Mesenchymal stem cell (in vitro differentiated cells and primary cell): ENCODE measurements around the gene KLHL22.
A peak's percentile ranks its signal among the peaks of the same experiment; 100 is the strongest.

Experiments used
- DNase-seq: peaks from one replicate; pipeline ENCODE4 v3.0.0-alpha.2; 2013
- H2AFZ ChIP-seq: one replicate; pipeline ENCODE4 v1.6.1; 2013; ENCODE audit warnings: low read depth, mild to moderate bottlenecking, control low read depth, inconsistent platforms, low read length, moderate library complexity
- H2AK5ac ChIP-seq: 2 replicates; pipeline ENCODE4 v1.6.1; 2013; ENCODE audit warnings: low read length, moderate library complexity, mild to moderate bottlenecking, inconsistent platforms; ENCODE audit not compliant: severe bottlenecking
- H2BK120ac ChIP-seq: one replicate; pipeline ENCODE4 v1.6.1; 2013; ENCODE audit warnings: low read depth, mild to moderate bottlenecking, inconsistent platforms, low read length, moderate library complexity
- H2BK12ac ChIP-seq, 2 experiments: one replicate each; pipeline ENCODE4 v1.6.1; 2013; ENCODE audit warnings: inconsistent platforms in 2 of 2, low read length in 2 of 2, mild to moderate bottlenecking in 2 of 2, moderate library complexity in 2 of 2, control low read depth in 1 of 2
- H2BK15ac ChIP-seq: one replicate; pipeline ENCODE4 v1.6.1; 2013; ENCODE audit warnings: mild to moderate bottlenecking, low read depth, inconsistent platforms; ENCODE audit not compliant: poor library complexity, severe bottlenecking
- H2BK5ac ChIP-seq: 2 replicates; pipeline ENCODE4 v1.6.1; 2013; ENCODE audit warnings: low read depth, mild to moderate bottlenecking, low read length, control low read depth, inconsistent platforms; ENCODE audit not compliant: poor library complexity, severe bottlenecking
- H3K14ac ChIP-seq, 2 experiments: one replicate each; pipeline ENCODE4 v1.6.1; 2013; ENCODE audit warnings: inconsistent platforms in 2 of 2, low read length in 2 of 2, control low read depth in 1 of 2, mild to moderate bottlenecking in 1 of 2, moderate library complexity in 1 of 2
- H3K18ac ChIP-seq, 2 experiments: one replicate each; pipeline ENCODE4 v1.6.1; 2013; ENCODE audit warnings: inconsistent platforms in 2 of 2, low read length in 2 of 2, control low read depth in 1 of 2, low read depth in 1 of 2, mild to moderate bottlenecking in 1 of 2
- H3K23ac ChIP-seq, 2 experiments: one replicate each; pipeline ENCODE4 v1.6.1; 2013; ENCODE audit warnings: inconsistent platforms in 2 of 2, low read length in 2 of 2, mild to moderate bottlenecking in 2 of 2, moderate library complexity in 2 of 2, control low read depth in 1 of 2
- H3K27ac ChIP-seq: 2 replicates; pipeline ENCODE4 v1.5.1; 2013; ENCODE audit warnings: mild to moderate bottlenecking, moderate library complexity, low read length, control low read depth, inconsistent platforms; ENCODE audit not compliant: poor library complexity, severe bottlenecking
- H3K27me3 ChIP-seq, 2 experiments: 2 replicates each; pipeline versions ENCODE4 v1.6.1 to v1.7.0; 2013; ENCODE audit warnings: low read length in 2 of 2, mild to moderate bottlenecking in 2 of 2, moderate library complexity in 2 of 2, control low read depth in 1 of 2, inconsistent platforms in 1 of 2; ENCODE audit not compliant: control insufficient read depth in 1 of 2, insufficient read depth in 1 of 2
- H3K36me3 ChIP-seq, 2 experiments: 2 replicates each; pipeline versions ENCODE4 v1.6.1 to v1.7.0; 2013; ENCODE audit warnings: low read length in 2 of 2, control low read depth in 1 of 2, inconsistent platforms in 1 of 2, low read depth in 1 of 2, mild to moderate bottlenecking in 1 of 2; ENCODE audit not compliant: insufficient read depth in 2 of 2, control insufficient read depth in 1 of 2
- H3K4ac ChIP-seq, 2 experiments: one replicate each; pipeline ENCODE4 v1.6.1; 2013; ENCODE audit warnings: inconsistent platforms in 2 of 2, low read length in 2 of 2, mild to moderate bottlenecking in 2 of 2, moderate library complexity in 2 of 2, control low read depth in 1 of 2, low read depth in 1 of 2
- H3K4me1 ChIP-seq: 2 replicates; pipeline ENCODE4 v1.6.1; 2013; ENCODE audit warnings: low read depth, low read length, control low read depth; ENCODE audit not compliant: control insufficient read depth, insufficient read depth
- H3K4me2 ChIP-seq: 2 replicates; pipeline ENCODE4 v1.6.1; 2013; ENCODE audit warnings: low read length, mild to moderate bottlenecking, inconsistent platforms; ENCODE audit not compliant: poor library complexity, severe bottlenecking
- H3K4me3 ChIP-seq, 2 experiments: 2 replicates each; pipeline versions ENCODE4 v1.5.1 to v1.7.0; 2013; ENCODE audit warnings: low read length in 2 of 2, mild to moderate bottlenecking in 2 of 2, control low read depth in 1 of 2, low read depth in 1 of 2; ENCODE audit not compliant: insufficient read depth in 1 of 2
- H3K79me1 ChIP-seq: replicated peaks from 2 replicates; pipeline ENCODE4 v1.6.1; 2013; ENCODE audit warnings: mild to moderate bottlenecking, control low read depth, low read length, inconsistent platforms; ENCODE audit not compliant: poor library complexity, severe bottlenecking
- H3K9ac ChIP-seq: 2 replicates; pipeline ENCODE4 v1.7.0; 2013; ENCODE audit warnings: mild to moderate bottlenecking, low read length, moderate library complexity
- H3K9me3 ChIP-seq: 2 replicates; pipeline ENCODE4 v1.7.0; 2013; ENCODE audit warnings: mild to moderate bottlenecking, low read length; ENCODE audit not compliant: control insufficient read depth
- H4K8ac ChIP-seq: one replicate; pipeline ENCODE4 v1.6.1; 2013; ENCODE audit warnings: inconsistent platforms, mild to moderate bottlenecking, low read length, moderate library complexity
- H4K91ac ChIP-seq: one replicate; pipeline ENCODE4 v1.6.1; 2013; ENCODE audit warnings: mild to moderate bottlenecking, low read length, inconsistent platforms
- WGBS: methylation state at CpG from one replicate; pipeline ENCODE4 v1.1.7; 2013; ENCODE audit warnings: mixed read lengths; 5-methylcytosine and 5-hydroxymethylcytosine counted together

Gene KLHL22

DNA sequence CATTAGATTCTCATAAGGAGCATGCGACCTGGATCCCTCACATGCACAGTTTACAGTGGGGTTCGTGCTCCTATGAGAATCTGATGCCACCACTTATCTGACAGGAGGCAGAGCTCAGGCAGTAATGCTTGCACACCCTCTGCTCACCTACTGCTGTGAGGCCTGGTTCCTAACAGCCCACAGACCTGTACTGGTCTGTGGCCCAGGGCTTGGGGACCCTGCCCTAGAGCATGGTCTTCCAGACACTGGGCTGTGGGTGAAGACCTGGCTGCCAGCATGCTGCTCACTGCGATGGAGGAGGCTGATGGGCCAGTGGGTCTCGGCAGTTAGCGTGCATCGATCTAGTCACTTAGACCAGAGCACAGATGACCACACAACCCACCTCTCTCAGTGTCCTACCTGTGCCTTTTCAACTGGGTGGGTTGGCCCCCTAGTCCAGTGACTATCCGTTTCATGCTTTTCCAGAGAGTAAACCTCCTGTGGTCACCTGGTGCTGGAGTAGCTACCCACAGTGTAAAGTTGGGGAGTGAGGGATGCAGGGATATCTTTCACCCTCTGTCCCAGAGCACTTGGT lies 32.9 kb upstream of the KLHL22 start:
- H3K23ac ChIP-seq = peak overlapping the region in 1 of 2 experiments; percentile 89
- H2AFZ ChIP-seq = no peak overlapping the region
- peak overlapping the region; percentile 76 for H2AK5ac ChIP-seq
- H3K79me1 ChIP-seq = no peaks in the 10 kb centered on the region
- no peak overlapping the region for H3K4me3 ChIP-seq
- peaks cover 52% of the 10 kb centered on the region for H3K4me1 ChIP-seq
- peak overlapping the region in 1 of 2 experiments; percentile 78 for H3K14ac ChIP-seq
- peaks cover 16 to 17% of the 10 kb centered on the region in 2 experiments for H3K36me3 ChIP-seq
- 96% methylated on average over 7 of the region's 7 CpGs for WGBS
- no peak overlapping the region for H2BK5ac ChIP-seq
- no peaks in the 10 kb centered on the region for H3K9me3 ChIP-seq
- peak overlapping the region; percentile 44 for H3K27ac ChIP-seq
- H4K91ac ChIP-seq = peak overlapping the region; percentile 12
- H2BK12ac ChIP-seq = peak overlapping the region; percentile 34 to 75
- peak overlapping the region; percentile 64 for H2BK15ac ChIP-seq
- peak overlapping the region; percentile 33 for H4K8ac ChIP-seq
- no peak overlapping the region for H3K9ac ChIP-seq
- H3K4me2 ChIP-seq = no peak overlapping the region
- DNase-seq = no peak
- no peaks in the 10 kb centered on the region for H3K27me3 ChIP-seq
- H2BK120ac ChIP-seq = no peak overlapping the region
- H3K18ac ChIP-seq = peak overlapping the region; percentile 25 to 29
- H3K4ac ChIP-seq = peak overlapping the region; percentile 52 to 60

DNA sequence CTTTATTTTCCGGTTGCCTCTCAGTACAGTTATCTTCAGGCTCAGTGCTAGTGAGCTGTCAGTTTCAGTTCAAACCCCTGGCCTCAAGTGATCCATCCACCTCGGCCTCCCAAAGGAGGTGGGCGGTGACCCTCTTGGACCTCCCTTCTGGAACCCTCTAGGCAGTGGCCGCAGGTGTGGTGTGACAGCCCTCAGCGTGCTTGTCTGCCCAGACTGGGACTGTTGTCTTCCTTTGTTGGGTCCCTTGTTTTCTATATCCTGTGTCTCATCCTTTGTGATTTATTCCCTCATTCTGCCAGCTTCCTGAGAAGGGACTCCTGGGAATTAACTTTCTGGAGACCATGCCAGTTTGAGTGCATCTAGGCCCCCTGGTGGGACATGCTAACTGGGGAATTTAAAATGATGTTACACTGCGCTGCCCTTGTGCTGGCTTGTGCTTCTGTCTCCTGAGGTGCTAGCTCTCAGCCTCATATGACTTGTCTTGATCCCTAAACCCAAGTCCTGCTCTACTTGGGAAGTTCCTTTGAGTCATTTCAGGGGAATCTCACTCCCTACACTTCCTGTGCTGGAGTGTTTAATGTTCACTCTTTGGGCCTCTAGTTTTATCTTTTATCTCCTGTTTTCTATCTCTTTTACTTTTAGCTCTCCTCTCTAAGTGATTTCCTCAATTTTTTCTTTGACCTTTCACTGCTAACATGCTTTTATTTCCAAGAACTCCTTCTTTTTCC lies 31.2 kb upstream of the KLHL22 start:
- peak overlapping the region; percentile 86 for H4K91ac ChIP-seq
- H3K18ac ChIP-seq = peak overlapping the region; percentile 14 to 98
- no peak overlapping the region for H3K4me2 ChIP-seq
- peak; percentile 97 for DNase-seq
- H2BK120ac ChIP-seq = peak overlapping the region; percentile 65
- no peaks in the 10 kb centered on the region for H3K79me1 ChIP-seq
- H3K23ac ChIP-seq = no peak overlapping the region
- peak overlapping the region in 1 of 2 experiments; percentile 82 for H3K14ac ChIP-seq
- peak overlapping the region in 1 of 2 experiments; percentile 87 for H3K4ac ChIP-seq
- H3K9me3 ChIP-seq = no peaks in the 10 kb centered on the region
- 29% methylated on average over 6 of the region's 6 CpGs for WGBS
- H2BK15ac ChIP-seq = no peak overlapping the region
- no peak overlapping the region for H2AFZ ChIP-seq
- H4K8ac ChIP-seq = peak overlapping the region; percentile 83
- no peak overlapping the region for H2BK5ac ChIP-seq
- H2BK12ac ChIP-seq = peak overlapping the region; percentile 65 to 100
- peak overlapping the region in 1 of 2 experiments; percentile 34 for H3K4me3 ChIP-seq
- H3K4me1 ChIP-seq = peaks cover 45% of the 10 kb centered on the region
- peak overlapping the region; percentile 60 for H3K9ac ChIP-seq
- H2AK5ac ChIP-seq = peak overlapping the region; percentile 73
- H3K36me3 ChIP-seq = peaks cover 25 to 27% of the 10 kb centered on the region in 2 experiments
- peak overlapping the region; percentile 92 for H3K27ac ChIP-seq
- H3K27me3 ChIP-seq = no peaks in the 10 kb centered on the region

DNA sequence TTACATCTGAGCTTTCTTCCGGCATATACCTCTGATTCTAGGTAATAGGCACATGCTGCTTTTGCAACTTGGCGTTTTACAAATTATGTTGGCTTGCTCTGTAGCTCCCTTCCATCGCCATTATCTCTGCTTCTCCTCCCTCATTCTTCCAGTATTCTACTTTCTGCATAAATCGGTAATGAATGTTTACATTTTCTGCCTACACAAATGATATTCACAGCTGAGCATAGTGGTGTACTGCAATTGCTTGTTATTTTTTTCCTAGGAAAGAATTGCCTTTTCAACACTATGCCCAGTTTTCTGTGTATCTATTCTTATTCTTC lies 30.7 kb upstream of the KLHL22 start:
- peaks cover 40% of the 10 kb centered on the region for H3K4me1 ChIP-seq
- H3K79me1 ChIP-seq = no peaks in the 10 kb centered on the region
- peak overlapping the region in 1 of 2 experiments; percentile 14 for H3K4ac ChIP-seq
- peak overlapping the region; percentile 27 for H4K8ac ChIP-seq
- no peak overlapping the region for H3K23ac ChIP-seq
- H2BK12ac ChIP-seq = peak overlapping the region in 1 of 2 experiments; percentile 15
- no peak overlapping the region for H3K14ac ChIP-seq
- H2AK5ac ChIP-seq = no peak overlapping the region
- no peak overlapping the region for H2BK120ac ChIP-seq
- H4K91ac ChIP-seq = no peak overlapping the region
- no peak for DNase-seq
- no peak overlapping the region for H3K4me3 ChIP-seq
- no peak overlapping the region for H3K4me2 ChIP-seq
- WGBS = 81% methylated on average over 3 of the region's 4 CpGs
- H3K18ac ChIP-seq = no peak overlapping the region
- H3K27ac ChIP-seq = peak overlapping the region; percentile 92
- H2AFZ ChIP-seq = no peak overlapping the region
- H3K9ac ChIP-seq = peak overlapping the region; percentile 60
- peaks cover 27 to 28% of the 10 kb centered on the region in 2 experiments for H3K36me3 ChIP-seq
- no peaks in the 10 kb centered on the region for H3K9me3 ChIP-seq
- no peak overlapping the region for H2BK15ac ChIP-seq
- H3K27me3 ChIP-seq = no peaks in the 10 kb centered on the region
- no peak overlapping the region for H2BK5ac ChIP-seq

DNA sequence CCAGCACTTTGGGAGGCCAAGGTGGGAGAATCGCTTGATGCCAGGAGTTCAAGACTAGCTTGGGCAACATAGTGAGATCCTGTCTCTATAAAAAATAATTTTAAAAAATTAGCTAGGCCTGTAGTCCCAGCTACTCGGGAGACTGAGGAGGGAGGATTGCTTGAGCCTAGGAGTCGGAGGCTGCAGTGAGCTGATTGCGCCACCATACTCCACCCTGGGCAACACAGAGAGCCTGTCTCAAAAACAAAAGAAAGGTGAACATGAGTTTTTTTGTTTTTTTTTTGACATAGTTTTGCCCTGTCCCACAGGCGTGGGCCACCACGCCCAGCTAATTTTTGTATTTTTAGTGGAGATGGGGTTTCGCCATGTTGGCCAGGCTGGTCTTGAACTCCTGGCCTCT lies 29.5 kb upstream of the KLHL22 start:
- H3K27ac ChIP-seq = peak overlapping the region; percentile 16
- WGBS = over 99% methylated on average over 7 of the region's 7 CpGs
- H3K14ac ChIP-seq = no peak overlapping the region
- peak overlapping the region in 1 of 2 experiments; percentile 52 for H2BK12ac ChIP-seq
- no peaks in the 10 kb centered on the region for H3K27me3 ChIP-seq
- DNase-seq = no peak
- H3K4me2 ChIP-seq = no peak overlapping the region
- peak overlapping the region; percentile 23 for H2BK120ac ChIP-seq
- no peak overlapping the region for H3K4ac ChIP-seq
- peak overlapping the region; percentile 64 to 70 for H3K18ac ChIP-seq
- no peaks in the 10 kb centered on the region for H3K79me1 ChIP-seq
- H2AK5ac ChIP-seq = peak overlapping the region; percentile 57
- H3K4me1 ChIP-seq = peaks cover 36% of the 10 kb centered on the region
- no peak overlapping the region for H3K4me3 ChIP-seq
- no peaks in the 10 kb centered on the region for H3K9me3 ChIP-seq
- H3K36me3 ChIP-seq = peaks cover 27 to 36% of the 10 kb centered on the region in 2 experiments
- H2AFZ ChIP-seq = no peak overlapping the region
- no peak overlapping the region for H2BK5ac ChIP-seq
- H3K9ac ChIP-seq = no peak overlapping the region
- H4K8ac ChIP-seq = no peak overlapping the region
- no peak overlapping the region for H2BK15ac ChIP-seq
- H4K91ac ChIP-seq = no peak overlapping the region
- H3K23ac ChIP-seq = no peak overlapping the region
